Measurements from ENCODE around the gene REN.

REN gene

DNA sequence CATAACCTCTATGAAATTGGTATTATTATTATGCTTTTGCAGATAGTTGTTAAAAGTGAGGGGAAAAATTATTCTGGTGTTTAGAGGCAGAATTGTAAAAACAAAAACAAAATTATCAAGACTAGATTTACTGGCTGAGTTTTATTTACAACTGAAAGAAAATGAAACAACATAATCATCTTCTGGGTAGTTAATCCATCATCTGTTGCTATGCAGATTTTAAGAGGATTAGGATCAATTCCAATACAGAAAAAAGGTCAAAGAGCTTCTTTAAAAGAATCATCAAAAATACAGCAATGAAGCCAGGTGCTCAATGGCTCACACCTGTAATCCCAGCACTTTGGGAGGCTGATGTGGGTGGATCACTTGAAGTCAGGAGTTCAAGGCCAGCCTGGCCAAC is 39.3 kb upstream of the REN start:
- TF ChIP-seq CTCF (IDR thresholded peaks at IDR 0.05; ENCODE audit: insufficient read depth, low read depth, low read length, missing control alignments), result no peak
- no peak for DNase-seq (ENCODE audit: low read depth)
- H3K4me3 ChIP-seq (ENCODE audit: low read depth, low read length), result no peak overlapping the region

GRCh38 chr1:204204944-204205343 is 38.8 kb upstream of the REN start:
- no peak for TF ChIP-seq CTCF (IDR thresholded peaks at IDR 0.05; ENCODE audit: insufficient read depth, low read depth, low read length, missing control alignments)
- DNase-seq (ENCODE audit: low read depth), result no peak
- no peak overlapping the region for H3K4me3 ChIP-seq (ENCODE audit: low read depth, low read length)

GRCh38 chr1:204203206-204203767 is 37.1 kb upstream of the REN start:
- H3K4me3 ChIP-seq (ENCODE audit: low read depth, low read length), result no peak overlapping the region
- DNase-seq (ENCODE audit: low read depth), result no peak
- no peak for TF ChIP-seq CTCF (IDR thresholded peaks at IDR 0.05; ENCODE audit: insufficient read depth, low read depth, low read length, missing control alignments)

- TF ChIP-seq CTCF (IDR thresholded peaks at IDR 0.05; ENCODE audit: insufficient read depth, low read depth, low read length, missing control alignments), result no peak
- DNase-seq (ENCODE audit: low read depth), result no peak
- H3K4me3 ChIP-seq (ENCODE audit: low read depth, low read length), result no peak overlapping the region
Measured at GRCh38 chr1:204202481-204202880, 36.3 kb upstream of the REN start.

DNA sequence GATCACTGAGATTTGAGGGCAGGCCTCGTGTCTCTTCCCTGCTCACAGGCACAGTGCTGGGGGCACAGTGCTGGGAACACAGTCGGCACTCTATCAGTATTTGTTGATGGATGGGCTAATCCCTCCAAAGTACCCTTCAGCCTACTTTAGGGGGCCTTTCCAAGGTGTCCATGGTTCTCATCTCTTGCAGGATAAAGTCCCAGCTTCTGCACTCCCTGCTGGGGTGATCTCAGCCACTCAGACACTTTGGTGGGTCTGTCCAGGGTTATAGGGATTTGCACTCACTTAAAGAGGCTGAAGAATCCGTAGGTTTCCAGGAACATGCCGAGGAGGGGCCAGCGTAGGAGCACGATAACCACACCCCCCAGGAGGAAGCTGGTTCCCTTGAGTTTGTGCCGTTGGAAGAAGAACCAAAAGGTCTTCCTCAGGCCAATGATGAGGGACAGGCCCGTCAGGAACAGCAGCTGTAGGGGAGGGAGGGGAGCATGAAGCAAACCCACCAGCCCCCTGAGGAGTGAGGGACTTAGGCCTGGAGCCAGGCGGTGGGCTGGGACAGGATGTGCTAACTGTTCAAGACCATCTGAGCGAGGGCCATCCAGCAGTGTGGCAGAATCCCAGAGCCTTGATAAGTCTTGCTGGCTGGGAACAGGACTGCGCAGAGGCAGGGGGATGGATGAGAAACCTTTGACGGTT is 35.4 kb upstream of the REN start:
- no peak for DNase-seq (ENCODE audit: low read depth)
- no peak overlapping the region for H3K4me3 ChIP-seq (ENCODE audit: low read depth, low read length)
- no peak for TF ChIP-seq CTCF (IDR thresholded peaks at IDR 0.05; ENCODE audit: insufficient read depth, low read depth, low read length, missing control alignments)

- DNase-seq (ENCODE audit: low read depth), result no peak
- no peak overlapping the region for H3K4me3 ChIP-seq (ENCODE audit: low read depth, low read length)
- no peak for TF ChIP-seq CTCF (IDR thresholded peaks at IDR 0.05; ENCODE audit: insufficient read depth, low read depth, low read length, missing control alignments)
Measured at GRCh38 chr1:204199579-204199978, 33.4 kb upstream of the REN start.
